Cerebellar nuclear complex (tissue), 1 donor: ENCODE results near the gene LYL1.

Experiments used
- DNase-seq, 2 experiments: peaks; one replicate each; lab custom pipeline; 2025; lab: John Stamatoyannopoulos, UW

LYL1 gene

GRCh38 chr19:13104848-13105711 lies 2.4 kb upstream of the LYL1 start:
- no peak for DNase-seq

- no peak for DNase-seq
Measured at GRCh38 chr19:13104360-13104847, 1.7 kb upstream of the LYL1 start.

GRCh38 chr19:13103581-13104359 lies 1.1 kb upstream of the LYL1 start:
- DNase-seq, result no peak

GRCh38 chr19:13102416-13102665 lies 317 bp downstream of the LYL1 start:
- DNase-seq, result no peak

- no peak for DNase-seq
Measured at GRCh38 chr19:13101590-13102415, 855 bp downstream of the LYL1 start.

GRCh38 chr19:13100841-13101589 lies 1.6 kb downstream of the LYL1 start:
- no peak for DNase-seq

GRCh38 chr19:13100031-13100588 lies 2.5 kb downstream of the LYL1 start:
- DNase-seq, result no peak

- no peak for DNase-seq
Measured at GRCh38 chr19:13099073-13099999, 3.3 kb downstream of the LYL1 start.

GRCh38 chr19:13098277-13099072 lies 4.2 kb downstream of the LYL1 start:
- DNase-seq, result no peak

GRCh38 chr19:13097463-13098258 lies 5.0 kb downstream of the LYL1 start:
- no peak for DNase-seq

GRCh38 chr19:13097033-13097462 lies 5.6 kb downstream of the LYL1 start:
- DNase-seq, result no peak

- no peak for DNase-seq
Measured at GRCh38 chr19:13095934-13096927, 6.4 kb downstream of the LYL1 start.

GRCh38 chr19:13095393-13095784 lies 7.3 kb downstream of the LYL1 start:
- no peak for DNase-seq

GRCh38 chr19:13094771-13095392 lies 7.8 kb downstream of the LYL1 start:
- no peak for DNase-seq

- DNase-seq, result no peak
Measured at GRCh38 chr19:13094106-13094504, 8.6 kb downstream of the LYL1 start.

GRCh38 chr19:13093407-13094105 lies 9.1 kb downstream of the LYL1 start:
- DNase-seq, result peak; percentile 45 to 68
